NCI-H460 (cell line): ENCODE data around the gene BPIFB1. TPM values are rescaled to one million over a fixed set of nuclear protein-coding genes. Genes with fewer than 3 reads are reported as not detected.

Source experiments
- DNase-seq: peaks from one replicate; pipeline ENCODE4 v3.0.0-alpha.2; 2016; ENCODE audit warnings: low read depth; ENCODE audit errors: extremely low read depth
- total RNA-seq: library from RNA; depleted of rRNA; stranded (reverse); fragments of >200 nt; shearing (Covaris generic); gene quantifications from 2 replicates; pipeline ENCODE4 v1.2.3, GENCODE V29; 2014; rRNA removed

BPIFB1 gene
- total RNA-seq, 1 experiment from 2014 or later, result not detected

- DNase-seq, result no peak
Measured at GRCh38 chr20:33353013-33353402, 70.0 kb downstream of the BPIFB1 start.

Other genes starting within 250 kb of the BPIFB1 start
- gene BPIFB3, start 229.3 kb upstream of the BPIFB1 start, total RNA-seq, result not detected in 2 replicates
- gene BPIFB4, start 203.6 kb upstream of the BPIFB1 start, total RNA-seq, result not detected in 2 replicates
- gene BPIFA2, start 115.1 kb upstream of the BPIFB1 start, total RNA-seq, result not detected in 2 replicates
- gene BPIFA3, start 65.9 kb upstream of the BPIFB1 start, total RNA-seq, result not detected in 2 replicates
- not detected in 2 replicates for gene BPIFA1, start 47.2 kb upstream of the BPIFB1 start, total RNA-seq
- gene CDK5RAP1, start 118.3 kb downstream of the BPIFB1 start, total RNA-seq, result 31.9 and 34.9 TPM in 2 replicates
- gene SNTA1, start 160.5 kb downstream of the BPIFB1 start, total RNA-seq, result 7.3 and 10.4 TPM in 2 replicates
- 4.2 and 5.5 TPM in 2 replicates for gene CBFA2T2, start 206.9 kb downstream of the BPIFB1 start, total RNA-seq